ENCODE results near the gene DTX3.

Gene DTX3

GRCh38 chr12:57620936-57621496 is 16.4 kb downstream of the DTX3 start:
- DNase-seq, result no peak

GRCh38 chr12:57621497-57622292 is 17.1 kb downstream of the DTX3 start:
- peak; percentile 65 for DNase-seq

GRCh38 chr12:57622293-57623245 is 17.9 kb downstream of the DTX3 start:
- DNase-seq, result no peak

- no peak for DNase-seq
These were observed 18.8 kb downstream of the DTX3 start for GRCh38 chr12:57623385-57623784.

- DNase-seq, result no peak
These were observed 19.3 kb downstream of the DTX3 start for GRCh38 chr12:57623811-57624390.

GRCh38 chr12:57624441-57625220 is 20.0 kb downstream of the DTX3 start:
- no peak for DNase-seq

GRCh38 chr12:57625261-57626032 is 20.8 kb downstream of the DTX3 start:
- no peak for DNase-seq

GRCh38 chr12:57626111-57626920 is 21.7 kb downstream of the DTX3 start:
- no peak for DNase-seq

- no peak for DNase-seq
These were observed 22.4 kb downstream of the DTX3 start for GRCh38 chr12:57626921-57627445.

- DNase-seq, result peak; percentile 31
These were observed 23.1 kb downstream of the DTX3 start for GRCh38 chr12:57627501-57628279.

- no peak for DNase-seq
These were observed 23.9 kb downstream of the DTX3 start for GRCh38 chr12:57628280-57629191.

GRCh38 chr12:57629897-57630471 is 25.4 kb downstream of the DTX3 start:
- no peak for DNase-seq

- DNase-seq, result no peak
These were observed 26.3 kb downstream of the DTX3 start for GRCh38 chr12:57630891-57631433.

- DNase-seq, result no peak
These were observed 27.0 kb downstream of the DTX3 start for GRCh38 chr12:57631566-57632072.

- peak; percentile 32 for DNase-seq
These were observed 27.7 kb downstream of the DTX3 start for GRCh38 chr12:57632073-57632957.

Data from activated CD8-positive, alpha-beta memory T cell treated with anti-CD3 and anti-CD28 coated beads, Interleukin-2, amount 50 U/mL, for 4 hours (primary cell).